OCI-LY7 (cell line): ENCODE results near the gene TOP2A.

Experiments
- EZH2phosphoT487 ChIP-seq: fragments of 200-600 bp; sonication (generic); IDR thresholded peaks from 2 replicates; pipeline ENCODE4 v1.6.1; 2018; ENCODE audit warnings: low read depth, borderline replicate concordance, mild to moderate bottlenecking, mixed run types, antibody characterized with exemption, low read length, moderate library complexity, mixed read lengths
- TF ChIP-seq, protein P1 (sequence below): fragments of 200-600 bp; sonication (generic); conservative IDR thresholded peaks from 2 replicates; pipeline ENCODE4 v1.5.1; 2014; ENCODE audit warnings: mild to moderate bottlenecking, antibody characterized with exemption, low read length, moderate library complexity, mixed read lengths

DNA sequence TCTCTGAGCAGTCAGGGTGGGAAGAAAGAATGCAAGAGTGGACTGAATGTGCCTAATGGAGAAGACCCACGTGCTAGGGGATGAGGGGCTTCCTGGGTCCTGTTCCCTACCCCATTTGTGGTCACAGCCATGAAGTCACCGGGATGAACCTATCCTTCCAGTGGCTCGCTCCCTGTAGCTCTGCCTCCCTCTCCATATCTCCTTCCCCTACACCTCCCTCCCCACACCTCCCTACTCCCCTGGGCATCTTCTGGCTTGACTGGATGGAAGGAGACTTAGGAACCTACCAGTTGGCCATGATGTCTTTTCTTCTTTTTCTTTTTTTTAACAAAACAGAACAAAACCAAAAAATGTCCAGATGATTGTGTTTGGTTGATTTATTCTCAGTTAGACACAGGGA lies 39.7 kb upstream of the TOP2A start:
- TF ChIP-seq, protein P1, sequence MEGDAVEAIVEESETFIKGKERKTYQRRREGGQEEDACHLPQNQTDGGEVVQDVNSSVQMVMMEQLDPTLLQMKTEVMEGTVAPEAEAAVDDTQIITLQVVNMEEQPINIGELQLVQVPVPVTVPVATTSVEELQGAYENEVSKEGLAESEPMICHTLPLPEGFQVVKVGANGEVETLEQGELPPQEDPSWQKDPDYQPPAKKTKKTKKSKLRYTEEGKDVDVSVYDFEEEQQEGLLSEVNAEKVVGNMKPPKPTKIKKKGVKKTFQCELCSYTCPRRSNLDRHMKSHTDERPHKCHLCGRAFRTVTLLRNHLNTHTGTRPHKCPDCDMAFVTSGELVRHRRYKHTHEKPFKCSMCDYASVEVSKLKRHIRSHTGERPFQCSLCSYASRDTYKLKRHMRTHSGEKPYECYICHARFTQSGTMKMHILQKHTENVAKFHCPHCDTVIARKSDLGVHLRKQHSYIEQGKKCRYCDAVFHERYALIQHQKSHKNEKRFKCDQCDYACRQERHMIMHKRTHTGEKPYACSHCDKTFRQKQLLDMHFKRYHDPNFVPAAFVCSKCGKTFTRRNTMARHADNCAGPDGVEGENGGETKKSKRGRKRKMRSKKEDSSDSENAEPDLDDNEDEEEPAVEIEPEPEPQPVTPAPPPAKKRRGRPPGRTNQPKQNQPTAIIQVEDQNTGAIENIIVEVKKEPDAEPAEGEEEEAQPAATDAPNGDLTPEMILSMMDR: no peak
- no peak for TF ChIP-seq EZH2phosphoT487
